Spleen (tissue), 7 donors: ENCODE data around the gene VEGFA.

Experiments
- POLR2A ChIP-seq, 3 donors: fragments of 450-650 bp; IDR thresholded peaks; one replicate each; pipeline ENCODE4 v1.5.1; 2017; ENCODE audit warnings: antibody characterized with exemption in 3 of 3, mild to moderate bottlenecking in 1 of 3
- POLR2AphosphoS5 ChIP-seq, 3 donors: sonication (generic); formaldehyde crosslinking; IDR thresholded peaks; one replicate each; pipeline ENCODE4 v1.5.1; 2017; ENCODE audit warnings: antibody characterized with exemption in 3 of 3
- TF ChIP-seq, protein P1 (sequence below), 11 experiments: fragments of 200-600 bp in 7 of 11; fragments of 450-650 bp in 4 of 11; sonication (generic) in 4 of 11; IDR thresholded peaks in 8 of 11; conservative IDR thresholded peaks in 3 of 11; 1 replicate in 7 of 11; 2 replicates in 4 of 11; pipeline versions ENCODE4 v1.4.0 to v1.8.0; 2016 to 2021; ENCODE audit warnings: antibody characterized with exemption in 11 of 11, inconsistent platforms in 4 of 11, mild to moderate bottlenecking in 1 of 11
- donor health status: DM: no; HTN: no; CAD: no; lungs with moderate emphysema.
- donor health status: DM: no; HTN: no; CAD: no.
- donor health status: DM: no; HTN: no; CAD: no.

DNA sequence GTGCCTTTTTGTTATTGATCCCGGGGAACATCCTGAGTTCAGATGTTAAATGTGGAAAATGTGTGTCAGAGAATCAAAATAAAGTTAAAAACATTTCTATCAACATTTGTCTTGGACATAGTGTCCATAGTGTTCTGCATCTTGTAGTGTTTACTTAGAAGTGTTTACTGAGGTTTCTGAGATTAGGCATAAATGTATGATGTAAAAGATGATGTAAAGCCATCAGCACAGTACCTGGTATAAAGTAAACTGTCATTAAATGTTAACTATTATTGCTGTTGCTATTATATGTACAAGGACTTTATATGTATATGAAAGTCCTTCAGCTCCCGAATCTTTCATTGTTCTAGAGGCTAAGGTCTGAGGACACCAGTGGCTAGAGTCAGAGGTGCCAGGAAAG lies 28.2 kb upstream of the VEGFA start:
- TF ChIP-seq, protein P1, sequence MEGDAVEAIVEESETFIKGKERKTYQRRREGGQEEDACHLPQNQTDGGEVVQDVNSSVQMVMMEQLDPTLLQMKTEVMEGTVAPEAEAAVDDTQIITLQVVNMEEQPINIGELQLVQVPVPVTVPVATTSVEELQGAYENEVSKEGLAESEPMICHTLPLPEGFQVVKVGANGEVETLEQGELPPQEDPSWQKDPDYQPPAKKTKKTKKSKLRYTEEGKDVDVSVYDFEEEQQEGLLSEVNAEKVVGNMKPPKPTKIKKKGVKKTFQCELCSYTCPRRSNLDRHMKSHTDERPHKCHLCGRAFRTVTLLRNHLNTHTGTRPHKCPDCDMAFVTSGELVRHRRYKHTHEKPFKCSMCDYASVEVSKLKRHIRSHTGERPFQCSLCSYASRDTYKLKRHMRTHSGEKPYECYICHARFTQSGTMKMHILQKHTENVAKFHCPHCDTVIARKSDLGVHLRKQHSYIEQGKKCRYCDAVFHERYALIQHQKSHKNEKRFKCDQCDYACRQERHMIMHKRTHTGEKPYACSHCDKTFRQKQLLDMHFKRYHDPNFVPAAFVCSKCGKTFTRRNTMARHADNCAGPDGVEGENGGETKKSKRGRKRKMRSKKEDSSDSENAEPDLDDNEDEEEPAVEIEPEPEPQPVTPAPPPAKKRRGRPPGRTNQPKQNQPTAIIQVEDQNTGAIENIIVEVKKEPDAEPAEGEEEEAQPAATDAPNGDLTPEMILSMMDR (IDR thresholded peaks at IDR 0.05 in 8 of 11, conservative IDR thresholded peaks at IDR 0.05 in 3 of 11): no peak
- TF ChIP-seq POLR2A (IDR thresholded peaks at IDR 0.05) (no peak), POLR2AphosphoS5 (IDR thresholded peaks at IDR 0.05) (no peak)
